ENCODE results near the gene AGPAT2.

DNA sequence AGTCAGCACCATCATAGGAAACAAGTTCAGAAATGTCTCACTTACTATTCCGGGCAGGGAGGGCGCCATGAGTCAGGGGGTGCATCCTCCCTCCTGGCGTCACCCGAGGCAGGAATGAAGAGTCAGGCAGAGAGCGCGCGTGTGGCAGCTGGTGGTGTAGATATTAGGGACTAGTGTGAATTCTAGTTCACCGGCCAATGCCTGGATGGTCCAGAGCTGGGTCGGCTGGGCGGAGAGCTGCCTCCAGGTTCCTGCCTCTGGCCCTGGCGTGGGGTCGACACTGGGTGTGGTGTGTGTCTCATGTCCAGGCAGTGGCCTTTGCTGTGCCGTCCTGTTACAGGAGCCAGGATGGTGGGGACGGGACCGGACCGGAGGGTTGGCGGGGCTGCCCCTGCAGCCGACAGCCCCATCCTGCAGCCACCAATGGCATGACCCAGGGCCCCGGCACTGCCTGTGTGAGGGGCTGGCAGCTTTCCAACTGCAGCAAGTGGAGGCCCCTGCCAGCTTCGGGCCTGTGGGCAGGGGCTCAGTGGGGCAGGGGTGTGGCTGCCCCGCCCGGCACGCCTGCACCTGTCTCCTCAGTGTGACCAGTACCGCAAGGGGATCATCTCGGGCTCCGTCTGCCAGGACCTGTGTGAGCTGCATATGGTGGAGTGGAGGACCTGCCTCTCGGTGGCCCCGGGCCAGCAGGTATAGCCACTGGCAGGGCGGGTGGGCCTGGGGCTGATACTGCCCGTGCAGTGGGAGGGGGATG lies 34.3 kb upstream of the AGPAT2 start:
- TF ChIP-seq GATA2 (IDR thresholded peaks at IDR 0.05; ENCODE audit: low read depth, low read length) (no peak), GATA3 (IDR thresholded peaks at IDR 0.05; ENCODE audit: low read depth, low read length) (no peak)

All from SH-SY5Y (cell line).